ENCODE data around the gene EPHA4.

The EPHA4 gene

DNA sequence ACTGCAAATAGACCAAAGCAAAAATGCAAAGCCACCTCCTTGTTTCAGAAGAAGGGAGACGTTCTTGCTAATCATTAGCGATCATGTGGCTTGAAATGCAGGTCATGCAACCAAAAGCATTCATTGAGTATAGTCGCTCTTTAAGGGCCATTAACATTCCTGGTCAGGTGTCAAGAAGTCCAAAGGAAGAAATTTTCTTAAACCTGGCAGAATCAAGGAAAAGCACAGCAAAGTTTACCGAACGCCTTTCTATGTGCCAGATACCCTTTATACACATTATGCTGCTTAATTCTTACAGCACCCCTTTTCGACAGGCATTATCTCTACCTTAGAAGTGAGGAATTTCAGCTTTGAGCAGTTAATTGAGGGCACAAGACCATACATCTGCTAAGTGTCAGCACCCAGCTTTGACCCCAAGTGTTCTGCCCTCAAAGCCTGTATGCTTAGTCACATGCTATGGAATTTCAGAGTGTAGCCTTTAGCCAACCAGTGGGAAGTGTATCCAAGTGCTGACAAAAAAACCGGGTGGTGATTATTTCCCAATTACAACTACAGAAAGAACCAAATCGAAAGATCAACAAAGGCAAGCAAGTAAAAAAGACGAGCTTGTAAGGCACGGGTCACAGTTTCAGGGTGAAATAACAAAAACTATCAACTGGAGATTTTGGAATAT lies 70.8 kb downstream of the EPHA4 start:
- DNase-seq: peak; percentile 32

DNA sequence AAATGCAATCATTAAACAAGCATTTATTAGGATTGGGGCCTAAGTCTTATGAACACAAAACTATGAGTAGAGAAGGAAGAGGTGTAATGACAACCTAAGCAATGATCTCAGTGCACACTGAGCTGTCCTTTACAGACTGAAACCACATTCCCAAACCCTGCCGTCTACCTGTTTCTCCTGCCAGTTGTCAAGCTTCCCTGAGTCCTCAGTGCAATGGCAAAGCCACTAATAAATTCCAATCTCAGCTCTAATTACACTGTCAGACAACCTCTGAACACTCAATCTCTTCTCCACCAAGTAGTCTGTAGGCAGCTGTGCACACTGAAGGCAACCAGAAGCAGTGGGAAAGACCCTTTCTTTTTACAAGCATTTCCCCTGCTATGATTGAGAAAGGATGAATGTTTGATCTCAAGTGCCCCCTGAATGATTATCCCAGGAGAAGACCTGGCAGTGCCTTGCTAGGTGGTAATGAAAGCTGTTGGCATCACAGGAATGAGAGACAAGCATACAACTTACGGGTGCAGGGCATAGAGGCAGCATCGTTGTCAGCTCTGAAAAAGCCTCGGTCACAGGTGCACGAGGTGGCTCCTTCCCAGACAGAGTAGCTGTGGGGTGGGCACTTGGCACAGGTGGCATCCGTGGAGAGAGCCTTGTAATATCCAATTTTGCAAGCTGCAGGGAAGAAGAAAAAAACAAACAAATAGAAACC lies 71.4 kb downstream of the EPHA4 start:
- DNase-seq: no peak

DNA sequence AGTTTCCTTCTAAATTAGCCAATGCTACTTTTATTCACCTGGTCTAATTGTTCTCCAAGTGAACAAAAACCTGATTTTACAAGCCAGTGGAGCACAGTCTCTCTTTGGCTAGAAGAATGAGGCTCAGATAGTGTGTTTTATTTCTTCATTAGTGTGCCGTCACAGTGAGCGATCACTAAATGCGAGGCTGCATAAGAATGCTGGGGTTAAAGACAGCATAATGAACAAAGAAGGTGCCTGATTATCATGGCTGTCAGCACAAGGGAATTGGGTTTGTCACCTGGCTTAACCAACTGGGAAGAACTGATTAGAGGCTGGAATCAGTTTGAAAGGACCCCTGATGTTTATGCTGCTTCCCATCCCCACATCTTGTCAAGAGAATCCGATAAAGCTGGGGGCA lies 76.4 kb downstream of the EPHA4 start:
- no peak for DNase-seq

DNA sequence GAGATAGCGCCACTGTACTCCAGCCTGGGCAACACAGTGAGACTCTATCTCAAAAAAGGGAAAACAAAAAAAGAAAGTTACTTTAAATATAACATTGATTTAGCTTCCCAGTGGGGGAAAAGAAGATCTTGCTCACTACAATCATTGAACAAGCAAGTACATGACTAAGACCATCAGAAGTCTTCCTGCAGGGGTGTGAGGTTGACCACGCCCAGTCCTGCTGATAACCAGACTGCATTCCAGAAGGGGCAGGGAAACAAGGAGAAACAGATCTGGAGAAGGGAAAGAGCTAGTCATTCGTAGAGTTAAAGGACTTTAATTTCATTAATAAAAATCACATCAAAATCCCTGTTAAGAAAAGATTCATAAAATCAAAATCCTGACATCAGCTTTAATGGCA lies 77.5 kb downstream of the EPHA4 start:
- no peak for DNase-seq

GRCh38 chr2:221493391-221493790 lies 78.7 kb downstream of the EPHA4 start:
- DNase-seq: no peak

- DNase-seq: no peak
These were observed 79.5 kb downstream of the EPHA4 start for GRCh38 chr2:221492636-221493035.

DNA sequence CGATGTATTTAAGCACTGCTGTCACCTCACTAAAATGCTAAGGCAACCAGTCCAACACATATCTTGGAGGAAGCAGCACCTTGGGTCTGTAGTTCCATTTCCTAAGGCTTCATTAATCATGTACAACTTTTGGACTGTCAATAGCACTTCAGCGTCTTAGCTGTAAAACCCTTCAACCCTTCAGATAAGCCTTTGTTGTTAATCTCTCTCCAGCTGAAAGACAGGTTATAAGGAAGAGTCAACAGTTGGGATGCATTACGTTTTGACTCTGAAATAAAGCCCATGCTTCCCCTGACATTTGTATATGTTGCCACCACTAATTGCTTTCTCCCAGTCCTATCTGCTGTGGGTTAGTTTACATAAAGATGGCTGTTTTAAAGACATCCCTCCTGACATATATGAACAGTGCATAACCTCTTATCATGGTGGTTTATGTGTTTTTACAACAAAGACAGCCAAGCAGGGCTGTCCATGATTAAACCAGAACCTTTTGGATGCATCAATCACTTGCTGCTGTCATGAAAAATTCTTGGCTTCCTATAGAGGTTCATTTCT lies 81.5 kb downstream of the EPHA4 start:
- no peak for DNase-seq

DNA sequence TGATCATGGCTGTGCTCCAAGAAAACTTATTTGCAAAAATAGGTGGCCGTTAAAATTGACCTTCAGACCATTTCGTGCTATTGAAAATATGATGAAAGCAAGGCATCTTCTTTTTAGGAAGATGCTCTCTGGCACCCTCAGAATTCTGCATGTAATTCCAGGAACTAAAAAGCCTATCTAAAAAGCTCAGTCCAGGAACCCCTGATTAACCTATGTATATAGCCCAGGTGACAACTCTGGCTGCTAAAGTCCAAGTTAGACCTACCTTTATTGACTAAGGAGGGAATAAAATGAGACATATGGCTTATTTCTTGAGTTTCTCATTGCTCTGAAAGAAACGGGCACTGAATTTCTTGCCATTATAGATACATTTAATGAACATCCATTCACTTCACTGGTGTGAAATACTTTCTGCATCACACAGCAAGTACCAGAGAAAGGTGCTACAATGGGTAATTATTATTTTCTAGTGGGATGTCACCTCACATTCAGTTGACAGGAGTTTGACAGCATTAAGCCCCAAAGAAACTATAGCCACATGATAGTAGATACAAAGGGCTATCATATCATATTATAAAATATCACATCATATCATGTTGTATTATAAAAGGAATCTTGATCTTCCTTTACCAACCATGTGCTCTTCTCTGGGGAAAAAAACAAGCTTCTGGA lies 83.8 kb downstream of the EPHA4 start:
- no peak for DNase-seq

- no peak for DNase-seq
These were observed 86.0 kb downstream of the EPHA4 start for GRCh38 chr2:221486106-221486505.

DNA sequence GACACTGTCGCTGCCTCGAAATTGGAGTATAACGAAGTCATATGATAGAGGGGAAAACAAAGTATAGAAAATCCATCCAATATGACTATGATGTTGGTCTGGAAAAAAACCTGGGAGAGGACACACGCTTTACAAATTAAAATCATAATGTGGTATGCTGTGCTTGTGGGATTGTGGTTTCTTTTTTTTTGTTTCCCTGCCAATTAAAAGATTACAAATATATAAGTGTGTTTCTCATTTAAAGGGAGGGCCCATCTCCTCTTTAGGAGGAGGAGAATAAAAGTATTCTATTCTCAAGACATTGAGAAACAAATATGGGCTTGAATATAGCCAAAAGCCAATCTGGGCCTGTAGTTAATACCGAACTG lies 86.6 kb downstream of the EPHA4 start:
- no peak for DNase-seq

GRCh38 chr2:221484761-221485502 lies 87.2 kb downstream of the EPHA4 start:
- no peak for DNase-seq

DNA sequence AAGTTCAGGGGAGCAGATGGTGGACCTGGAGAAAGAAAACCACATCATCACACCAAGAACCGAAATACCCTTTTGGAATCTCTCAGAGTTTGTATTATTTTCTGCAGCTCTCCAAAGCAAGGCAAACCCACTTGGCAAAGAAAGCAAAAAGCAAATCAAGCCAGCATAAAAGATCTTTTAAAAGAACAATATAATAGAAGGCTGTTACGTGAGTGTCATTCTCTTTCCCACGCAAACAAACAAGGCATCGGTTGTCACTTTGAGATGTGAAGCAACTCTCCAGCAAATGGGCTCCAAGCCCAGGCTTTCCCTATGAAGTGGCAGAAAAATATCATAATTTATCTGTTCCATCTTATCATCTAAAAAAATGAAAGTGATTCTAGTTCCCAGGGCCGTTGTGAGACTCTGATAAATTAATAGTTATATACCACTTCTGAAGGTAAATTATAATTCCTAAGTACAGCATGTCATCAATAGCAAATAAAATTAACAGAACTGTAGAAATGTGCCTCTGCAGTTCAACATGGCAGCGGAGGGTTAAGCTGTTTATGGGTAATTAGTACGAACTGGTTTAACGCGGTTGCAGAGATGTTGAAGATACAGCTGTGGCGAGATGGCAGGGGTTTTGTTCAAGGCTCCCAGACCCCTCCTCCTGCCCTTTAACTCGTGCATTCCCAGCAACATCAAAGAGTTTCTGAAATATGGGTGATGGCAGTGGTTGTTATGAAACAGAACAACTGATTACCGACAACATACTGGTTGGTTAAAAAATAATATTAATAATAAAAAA lies 89.2 kb downstream of the EPHA4 start:
- DNase-seq: no peak

DNA sequence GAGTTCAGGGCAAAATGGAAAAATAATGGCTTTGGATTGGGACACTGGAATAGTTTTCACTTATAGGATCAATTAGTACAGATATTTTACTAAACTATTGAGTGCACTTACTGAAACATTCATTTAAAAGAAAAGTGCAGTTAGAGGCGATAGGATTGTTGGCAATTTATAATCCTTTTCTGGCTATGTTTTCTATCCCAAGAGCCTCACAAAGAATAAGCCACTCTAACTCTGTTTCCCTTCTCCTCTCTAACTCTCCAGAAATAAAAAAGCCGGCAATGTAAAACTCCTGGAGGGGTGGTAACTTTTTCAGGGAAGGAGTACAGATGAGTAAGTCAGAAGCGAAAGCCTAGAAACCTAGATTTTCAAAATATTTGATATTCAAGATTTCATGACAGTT lies 91.3 kb downstream of the EPHA4 start:
- DNase-seq: no peak

- DNase-seq: no peak
These were observed 91.9 kb downstream of the EPHA4 start for GRCh38 chr2:221480163-221480562.

- no peak for DNase-seq
These were observed 93.6 kb downstream of the EPHA4 start for GRCh38 chr2:221478485-221478863.

- no peak for DNase-seq
These were observed 94.2 kb downstream of the EPHA4 start for GRCh38 chr2:221477714-221478484.

- DNase-seq: no peak
These were observed 95.9 kb downstream of the EPHA4 start for GRCh38 chr2:221476195-221476594.

DNA sequence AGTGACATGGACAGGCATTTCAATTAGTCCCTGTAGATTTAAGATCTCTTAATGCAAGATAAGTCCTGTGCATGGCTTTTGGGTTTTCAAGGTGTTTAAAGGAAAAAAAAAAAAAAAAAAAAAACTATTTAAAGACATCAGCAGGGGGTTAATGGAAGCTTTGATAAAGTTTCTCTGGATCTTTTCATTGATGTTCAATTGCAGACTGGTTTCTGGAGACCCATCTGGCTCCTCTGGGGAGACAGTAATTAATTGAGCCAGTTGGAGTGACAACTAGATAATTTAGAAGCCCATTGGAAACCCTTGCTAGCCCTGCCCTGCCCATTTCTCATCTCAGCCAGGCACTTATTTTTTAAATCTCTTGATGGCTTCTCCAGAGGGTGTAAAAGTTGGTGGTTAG lies 98.7 kb downstream of the EPHA4 start:
- no peak for DNase-seq

GRCh38 chr2:221468317-221468716 lies 103.8 kb downstream of the EPHA4 start:
- no peak for DNase-seq

- DNase-seq: no peak
These were observed 104.5 kb downstream of the EPHA4 start for GRCh38 chr2:221467610-221468009.

DNA sequence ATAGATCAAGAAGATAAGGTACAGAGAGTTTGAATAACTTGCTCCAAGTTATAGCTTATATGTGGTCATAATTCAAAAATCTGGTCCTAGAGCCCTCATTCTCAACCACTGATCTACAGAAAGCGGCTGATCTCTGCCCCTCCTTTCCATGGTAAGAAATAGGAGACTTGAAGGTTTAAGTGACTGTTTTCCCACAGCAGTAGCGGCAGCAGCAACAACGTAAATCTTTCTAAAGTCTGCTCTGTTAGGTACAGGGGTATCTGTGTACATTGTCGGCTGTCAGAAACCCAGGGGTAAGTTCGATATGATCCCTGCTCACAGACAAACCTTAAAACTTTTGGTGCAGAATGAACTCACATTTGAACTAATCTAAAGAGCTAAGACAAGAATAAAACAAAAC lies 105.4 kb downstream of the EPHA4 start:
- no peak for DNase-seq

DNA sequence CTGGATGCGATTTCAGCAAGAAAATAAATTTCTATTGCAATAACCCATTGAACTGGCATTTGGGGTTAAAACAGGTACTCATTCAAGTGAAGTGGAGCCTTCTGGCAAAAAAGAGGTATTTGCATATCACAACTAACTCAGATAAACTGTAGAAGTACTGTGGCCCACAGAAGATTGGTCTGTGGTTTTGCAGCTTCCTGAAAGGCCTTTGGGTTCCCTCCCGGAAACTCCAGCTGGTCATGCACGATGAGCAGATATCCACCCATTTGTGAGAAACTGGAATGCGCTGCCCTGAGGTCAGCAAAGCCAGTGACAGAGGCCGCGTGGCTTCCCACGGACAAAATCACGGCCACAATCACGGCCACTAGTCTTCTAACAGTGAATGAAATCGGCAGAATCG lies 106.3 kb downstream of the EPHA4 start:
- no peak for DNase-seq

Data from amniotic stem cell (primary cell).